Measurements from ENCODE around the gene HDAC4.

GRCh38 chr2:239001794-239002193 lies 399.0 kb downstream of the HDAC4 start:
- TF ChIP-seq CTCF (IDR thresholded peaks at IDR 0.05; ENCODE audit: insufficient read depth, low read depth, low read length), result no peak
- no peak for TF ChIP-seq EZH2 (IDR thresholded peaks at IDR 0.05; ENCODE audit: insufficient read depth, low read length)
